PFSK-1 (cell line): ENCODE results near the gene PCDHGB1.

Experiments
- FOXP2 ChIP-seq: optimal IDR thresholded peaks from 2 replicates; pipeline ENCODE3; 2011; ENCODE audit warnings: borderline replicate concordance, control low read depth, inconsistent platforms; ENCODE audit not compliant: insufficient read depth; ENCODE audit errors: extremely low read length, extremely low read depth
- POLR2AphosphoS5 ChIP-seq: IDR thresholded peaks from 2 replicates; pipeline ENCODE4 v1.6.1; 2012; ENCODE audit warnings: low read depth, mild to moderate bottlenecking, control low read depth, low read length, moderate library complexity
- REST ChIP-seq, 2 experiments: IDR thresholded peaks; 2 replicates each; pipeline versions ENCODE4 v1.6.1 to v1.8.0; 2011 to 2012; ENCODE audit warnings: low read depth in 2 of 2, low read length in 2 of 2, control low read depth in 1 of 2, inconsistent platforms in 1 of 2, mild to moderate bottlenecking in 1 of 2, moderate library complexity in 1 of 2; ENCODE audit not compliant: insufficient read depth in 1 of 2
- SIN3A ChIP-seq: IDR thresholded peaks from 2 replicates; pipeline ENCODE4 v1.6.1; 2012; ENCODE audit warnings: mild to moderate bottlenecking, low read length, moderate library complexity, borderline replicate concordance; ENCODE audit not compliant: insufficient read depth
- TAF1 ChIP-seq: IDR thresholded peaks from 2 replicates; pipeline ENCODE4 v1.6.1; 2012; ENCODE audit warnings: low read length, control low read depth, borderline replicate concordance; ENCODE audit not compliant: insufficient read depth

DNA sequence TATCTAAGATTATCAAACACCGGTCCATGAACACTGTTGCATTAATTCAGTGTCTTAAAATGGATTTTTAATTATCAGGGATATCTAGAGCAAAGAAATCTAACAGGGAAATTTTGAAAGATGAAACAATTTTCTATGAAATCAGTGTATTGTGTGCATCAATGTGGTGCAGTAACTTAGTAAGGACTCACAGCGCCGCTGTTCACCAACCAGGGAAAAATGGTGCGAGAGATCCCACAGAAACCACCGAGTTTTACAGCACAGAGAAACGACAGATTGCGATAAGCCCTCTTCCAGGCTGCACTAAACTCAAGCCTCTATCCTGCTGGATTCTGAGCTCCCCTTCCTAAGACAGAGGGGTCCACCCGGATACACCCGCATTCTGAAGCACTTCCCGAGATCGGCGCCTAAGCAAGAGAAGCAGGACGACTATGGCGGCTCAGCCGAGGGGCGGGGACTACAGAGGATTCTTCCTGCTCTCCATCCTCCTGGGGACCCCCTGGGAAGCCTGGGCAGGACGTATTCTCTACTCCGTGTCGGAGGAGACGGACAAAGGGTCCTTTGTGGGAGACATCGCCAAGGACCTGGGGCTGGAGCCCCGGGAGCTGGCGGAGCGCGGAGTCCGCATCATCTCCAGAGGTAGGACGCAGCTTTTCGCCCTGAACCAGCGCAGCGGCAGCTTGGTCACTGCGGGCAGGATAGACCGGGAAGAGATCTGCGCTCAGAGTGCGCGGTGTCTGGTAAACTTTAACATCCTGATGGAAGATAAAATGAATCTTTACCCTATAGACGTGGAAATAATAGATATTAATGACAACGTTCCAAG lies 32.8 kb downstream of the PCDHGB1 start, which contains the start of gene PCDHGA7:
- TF ChIP-seq POLR2AphosphoS5, result no peak
- no peak for TF ChIP-seq TAF1
- TF ChIP-seq REST (IDR thresholded peaks at IDR 0.05; ENCODE audit: insufficient read depth in 1 of 2, low read depth in 2 of 2, low read length in 2 of 2), result no peak
- no peak for TF ChIP-seq FOXP2
- TF ChIP-seq SIN3A, result no peak
